PFSK-1 (cell line): ENCODE measurements around the gene PSMA7.

Experiments
- FOXP2 ChIP-seq: optimal IDR thresholded peaks from 2 replicates; pipeline ENCODE3; 2011; ENCODE audit warnings: borderline replicate concordance, control low read depth, inconsistent platforms; ENCODE audit not compliant: insufficient read depth; ENCODE audit errors: extremely low read length, extremely low read depth
- POLR2AphosphoS5 ChIP-seq: IDR thresholded peaks from 2 replicates; pipeline ENCODE4 v1.6.1; 2012; ENCODE audit warnings: low read depth, mild to moderate bottlenecking, control low read depth, low read length, moderate library complexity
- SIN3A ChIP-seq: IDR thresholded peaks from 2 replicates; pipeline ENCODE4 v1.6.1; 2012; ENCODE audit warnings: mild to moderate bottlenecking, low read length, moderate library complexity, borderline replicate concordance; ENCODE audit not compliant: insufficient read depth
- TAF1 ChIP-seq: IDR thresholded peaks from 2 replicates; pipeline ENCODE4 v1.6.1; 2012; ENCODE audit warnings: low read length, control low read depth, borderline replicate concordance; ENCODE audit not compliant: insufficient read depth
- TF ChIP-seq, protein P1 (sequence below), 2 experiments: IDR thresholded peaks; 2 replicates each; pipeline versions ENCODE4 v1.6.1 to v1.8.0; 2011 to 2012; ENCODE audit warnings: low read depth in 2 of 2, low read length in 2 of 2, control low read depth in 1 of 2, inconsistent platforms in 1 of 2, mild to moderate bottlenecking in 1 of 2, moderate library complexity in 1 of 2; ENCODE audit not compliant: insufficient read depth in 1 of 2

Gene PSMA7

DNA sequence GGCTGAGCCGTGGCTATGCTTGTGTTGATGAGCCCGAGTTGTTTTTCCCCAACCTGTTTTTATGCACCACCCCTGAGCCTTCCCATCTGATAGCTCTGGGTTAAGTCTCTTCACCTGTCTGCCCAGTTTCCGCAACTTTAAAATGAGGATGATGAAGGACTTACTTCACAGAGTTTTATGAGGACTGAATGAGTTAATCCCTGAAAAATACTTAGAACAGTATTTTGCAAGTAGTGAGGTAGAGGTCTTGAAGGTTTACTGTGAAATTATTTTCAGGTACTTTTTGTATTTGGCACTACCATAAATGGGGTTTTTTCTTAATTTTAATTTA, 42.9 kb upstream of the PSMA7 start:
- TF ChIP-seq TAF1 (no peak), POLR2AphosphoS5 (no peak), FOXP2 (no peak)
- TF ChIP-seq, protein P1, sequence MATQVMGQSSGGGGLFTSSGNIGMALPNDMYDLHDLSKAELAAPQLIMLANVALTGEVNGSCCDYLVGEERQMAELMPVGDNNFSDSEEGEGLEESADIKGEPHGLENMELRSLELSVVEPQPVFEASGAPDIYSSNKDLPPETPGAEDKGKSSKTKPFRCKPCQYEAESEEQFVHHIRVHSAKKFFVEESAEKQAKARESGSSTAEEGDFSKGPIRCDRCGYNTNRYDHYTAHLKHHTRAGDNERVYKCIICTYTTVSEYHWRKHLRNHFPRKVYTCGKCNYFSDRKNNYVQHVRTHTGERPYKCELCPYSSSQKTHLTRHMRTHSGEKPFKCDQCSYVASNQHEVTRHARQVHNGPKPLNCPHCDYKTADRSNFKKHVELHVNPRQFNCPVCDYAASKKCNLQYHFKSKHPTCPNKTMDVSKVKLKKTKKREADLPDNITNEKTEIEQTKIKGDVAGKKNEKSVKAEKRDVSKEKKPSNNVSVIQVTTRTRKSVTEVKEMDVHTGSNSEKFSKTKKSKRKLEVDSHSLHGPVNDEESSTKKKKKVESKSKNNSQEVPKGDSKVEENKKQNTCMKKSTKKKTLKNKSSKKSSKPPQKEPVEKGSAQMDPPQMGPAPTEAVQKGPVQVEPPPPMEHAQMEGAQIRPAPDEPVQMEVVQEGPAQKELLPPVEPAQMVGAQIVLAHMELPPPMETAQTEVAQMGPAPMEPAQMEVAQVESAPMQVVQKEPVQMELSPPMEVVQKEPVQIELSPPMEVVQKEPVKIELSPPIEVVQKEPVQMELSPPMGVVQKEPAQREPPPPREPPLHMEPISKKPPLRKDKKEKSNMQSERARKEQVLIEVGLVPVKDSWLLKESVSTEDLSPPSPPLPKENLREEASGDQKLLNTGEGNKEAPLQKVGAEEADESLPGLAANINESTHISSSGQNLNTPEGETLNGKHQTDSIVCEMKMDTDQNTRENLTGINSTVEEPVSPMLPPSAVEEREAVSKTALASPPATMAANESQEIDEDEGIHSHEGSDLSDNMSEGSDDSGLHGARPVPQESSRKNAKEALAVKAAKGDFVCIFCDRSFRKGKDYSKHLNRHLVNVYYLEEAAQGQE (IDR thresholded peaks at IDR 0.05; ENCODE audit: insufficient read depth in 1 of 2, low read depth in 2 of 2, low read length in 2 of 2) = no peak

DNA sequence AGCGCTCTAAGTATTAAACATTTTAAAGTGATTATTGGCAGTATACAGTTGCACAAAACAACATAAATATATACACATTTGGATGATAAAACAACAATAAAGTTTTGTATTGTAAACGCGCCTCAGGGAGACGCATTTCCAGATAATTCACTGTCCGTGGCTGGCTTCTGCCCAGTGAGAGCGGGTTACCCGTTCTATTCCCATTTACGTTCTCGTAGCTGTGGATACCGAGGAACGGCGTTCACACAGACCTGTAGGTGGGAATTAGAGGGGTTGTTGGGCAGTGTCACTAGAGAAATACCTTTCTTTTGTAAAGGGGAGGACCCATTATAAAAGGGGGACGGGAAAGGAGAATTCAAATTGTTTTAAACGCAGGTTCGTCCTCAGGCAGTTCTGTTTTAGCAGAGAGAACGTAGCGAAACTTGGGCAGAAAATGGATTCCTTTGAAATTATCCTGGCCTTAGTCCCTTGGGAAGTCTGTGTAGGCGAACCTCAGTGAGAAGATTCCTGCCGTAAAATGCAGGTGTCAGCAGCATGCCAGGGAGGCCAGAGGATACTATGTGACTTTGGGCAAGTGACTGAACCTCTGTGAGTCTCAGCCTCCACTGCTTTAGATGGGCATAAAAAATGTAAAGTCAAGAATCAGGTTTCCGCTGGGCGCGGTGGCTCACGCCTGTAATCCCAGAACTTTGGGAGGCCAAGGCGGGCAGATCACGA, 40.4 kb upstream of the PSMA7 start:
- TF ChIP-seq FOXP2 (no peak), POLR2AphosphoS5 (no peak), SIN3A (no peak)

DNA sequence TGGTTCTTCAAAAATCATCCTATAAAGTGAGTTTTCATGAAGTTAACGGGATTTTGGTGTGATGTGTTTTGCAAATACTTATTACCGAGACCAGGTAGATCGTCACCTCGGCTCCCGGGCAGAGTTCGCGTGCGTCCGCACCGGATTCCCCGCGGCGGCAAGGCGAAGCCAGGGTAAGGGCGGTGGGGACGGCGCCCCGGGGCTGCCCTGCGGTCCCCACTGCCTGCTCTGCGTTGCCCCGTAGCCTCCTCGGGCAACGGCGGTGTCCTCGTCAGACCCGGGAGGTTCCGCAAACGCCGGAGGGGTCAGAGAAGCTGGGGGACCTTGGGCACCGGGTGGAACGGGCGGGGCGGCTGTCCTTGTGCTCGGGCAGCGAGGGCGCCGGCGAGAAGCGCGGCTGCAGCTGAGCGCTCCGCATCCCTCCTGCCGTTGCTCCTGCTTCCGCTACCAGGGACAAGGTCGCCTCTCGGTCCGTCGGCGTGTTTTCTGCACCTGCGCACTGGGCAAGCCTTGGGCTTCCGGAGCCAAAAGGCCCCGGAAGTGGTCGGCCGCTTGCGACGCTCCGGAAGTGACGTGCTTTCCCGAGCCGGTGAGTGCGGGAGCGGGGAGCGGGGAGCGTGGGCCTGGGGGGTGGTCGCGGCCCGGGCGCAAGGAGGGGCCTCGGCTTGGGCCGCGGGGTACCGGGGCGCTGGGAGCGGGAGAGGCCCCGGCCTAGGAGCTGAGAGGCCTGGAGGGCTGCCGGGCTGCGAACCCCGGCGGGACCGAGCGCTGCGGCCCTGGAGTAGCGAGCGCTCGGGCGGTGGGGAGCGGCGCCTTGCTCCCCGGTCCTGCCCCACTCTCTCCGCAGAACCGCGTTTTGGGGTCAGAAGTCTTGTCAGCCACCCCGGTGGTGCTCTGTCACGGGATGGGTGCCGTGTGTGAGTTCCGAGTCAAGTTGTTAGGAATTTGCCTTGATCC, 39.6 kb upstream of the PSMA7 start, which contains the start of gene MTG2:
Gene MTG2, plus strand, starts transcription at position 560 of the 957 bp plus-strand sequence. CDS start 10,393 bp downstream, outside the sequence.
- TF ChIP-seq TAF1 = peak; percentile 88
- TF ChIP-seq, protein P1 (IDR thresholded peaks at IDR 0.05; ENCODE audit: insufficient read depth in 1 of 2, low read depth in 2 of 2, low read length in 2 of 2) = peak; percentile 59 to 62; a peak in 3 of 4 replicates
- peak; percentile 96 for TF ChIP-seq POLR2AphosphoS5
- peak; percentile 93 for TF ChIP-seq FOXP2
- TF ChIP-seq SIN3A = no peak; the same call in 1 of the 2 replicates

DNA sequence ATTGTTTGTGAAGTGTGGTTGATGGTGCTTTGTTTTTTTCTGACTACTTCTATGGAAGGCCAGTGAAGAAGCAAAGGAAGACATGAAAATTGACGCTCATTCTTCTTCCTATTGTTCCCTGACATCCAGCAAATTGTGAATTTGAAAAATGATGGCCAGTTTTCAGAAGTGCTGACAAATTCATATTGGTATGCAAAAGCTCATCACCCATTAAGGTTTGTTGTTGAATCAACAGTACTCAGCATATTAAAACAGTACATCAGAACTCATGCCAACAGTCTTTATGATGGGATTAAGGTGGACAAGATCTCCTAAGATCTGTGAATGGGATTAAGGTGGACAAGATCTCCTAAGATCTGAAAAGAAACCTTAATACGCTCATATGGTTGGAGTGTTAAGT, 38.6 kb upstream of the PSMA7 start:
- TF ChIP-seq POLR2AphosphoS5 (no peak), TAF1 (no peak), FOXP2 (no peak), SIN3A (no peak)
- TF ChIP-seq, protein P1 (IDR thresholded peaks at IDR 0.05; ENCODE audit: insufficient read depth in 1 of 2, low read depth in 2 of 2, low read length in 2 of 2) = no peak

DNA sequence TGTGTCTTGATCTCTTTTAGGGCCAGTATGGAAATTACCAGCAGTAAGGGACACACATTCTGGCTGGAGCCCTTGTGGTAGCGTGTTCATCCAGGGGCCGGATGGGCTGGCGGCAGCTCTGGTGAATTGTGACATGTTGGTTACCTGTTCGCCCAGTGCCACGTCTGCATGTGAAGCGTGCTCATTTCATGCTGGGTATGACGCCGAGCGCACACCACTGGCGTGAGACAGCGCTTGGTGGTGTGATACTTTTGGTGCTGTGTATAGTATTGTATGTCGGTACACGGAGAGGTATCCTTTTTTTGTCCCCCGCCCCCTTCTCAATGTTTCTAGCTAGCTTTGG, 35.9 kb upstream of the PSMA7 start:
- TF ChIP-seq, protein P1 (IDR thresholded peaks at IDR 0.05; ENCODE audit: insufficient read depth in 1 of 2, low read depth in 2 of 2, low read length in 2 of 2) = no peak
- TF ChIP-seq FOXP2 = no peak
- no peak for TF ChIP-seq POLR2AphosphoS5
- TF ChIP-seq SIN3A = no peak
- no peak for TF ChIP-seq TAF1
